ENCODE results near the gene PAIP1. TPM values are rescaled to one million over a fixed set of nuclear protein-coding genes. Genes with fewer than 3 reads are reported as not detected.
A peak's percentile ranks its signal among the peaks of the same experiment; 100 is the strongest.

Gene PAIP1
- total RNA-seq, 1 donor from 2014 or later, result 101 TPM

GRCh38 chr5:43514816-43515677, 41.8 kb downstream of the PAIP1 start, which contains the start of gene C5orf34:
Gene C5orf34 (minus strand): TSS chr5:43515148. CDS start chr5:43509339, 5,809 bp downstream.
- no peaks in the 10 kb centered on the region for H3K27me3 Mint-ChIP-seq (ENCODE audit: low read depth, unreplicated experiment)
- no peak for FAIRE-seq

GRCh38 chr5:43514471-43514815, 42.4 kb downstream of the PAIP1 start:
- peak overlapping the region; percentile 97 for H3K27ac ChIP-seq (ENCODE audit: low read depth, low read length)
- DNase-seq (ENCODE audit: low read depth) (peak; percentile 86), FAIRE-seq (no peak)
- H3K4me3 ChIP-seq (ENCODE audit: insufficient read depth, low read depth, low read length), result peak overlapping the region; percentile 89
- Mint-ChIP-seq H3K27me3 (ENCODE audit: low read depth, unreplicated experiment) (no peaks in the 10 kb centered on the region), H3K36me3 (ENCODE audit: low read depth, unreplicated experiment) (peaks cover 4% of the 10 kb centered on the region), H3K27ac (ENCODE audit: unreplicated experiment) (peak overlapping the region; percentile 99), H3K4me1 (ENCODE audit: low read depth, unreplicated experiment) (peaks cover 13% of the 10 kb centered on the region), H3K4me3 (ENCODE audit: unreplicated experiment) (peak overlapping the region; percentile 96), H3K9me3 (ENCODE audit: unreplicated experiment) (no peaks in the 10 kb centered on the region)
- no peaks in the 10 kb centered on the region for H3K9me3 ChIP-seq (ENCODE audit: insufficient read depth, low read depth, low read length)
- H2AFZ ChIP-seq (ENCODE audit: low read depth, low read length), result peak overlapping the region; percentile 81
- H3K36me3 ChIP-seq (ENCODE audit: insufficient read depth, low read length), result no peaks in the 10 kb centered on the region
- H3K79me2 ChIP-seq (ENCODE audit: insufficient read depth, low read length), result peaks cover 21% of the 10 kb centered on the region
- H3K4me1 ChIP-seq (ENCODE audit: insufficient read depth, low read length), result peaks cover 4% of the 10 kb centered on the region
- peak overlapping the region; percentile 93 for H3K4me2 ChIP-seq (ENCODE audit: low read length)
- H3K27me3 ChIP-seq (ENCODE audit: insufficient read depth, low read length), result no peaks in the 10 kb centered on the region
- no peaks in the 10 kb centered on the region for H4K20me1 ChIP-seq (ENCODE audit: insufficient read depth, low read length)
- peak overlapping the region; percentile 95 for H3K9ac ChIP-seq (ENCODE audit: low read length)
- TF ChIP-seq CTCF (IDR thresholded peaks at IDR 0.05; ENCODE audit: insufficient read depth, low read depth, low read length) (no peak), EZH2 (IDR thresholded peaks at IDR 0.05; ENCODE audit: insufficient read depth, low read length) (no peak)

More at GRCh38 chr5:43514816-43515677, 41.8 kb downstream of the PAIP1 start, which contains the start of gene C5orf34:
- H3K27me3 ChIP-seq (ENCODE audit: insufficient read depth, low read length), result no peaks in the 10 kb centered on the region
- peak within 1 kb of the TSS; percentile 81 for H2AFZ ChIP-seq (ENCODE audit: low read depth, low read length)
- peak within 1 kb of the TSS; percentile 93 for H3K4me2 ChIP-seq (ENCODE audit: low read length)
- no peaks in the 10 kb centered on the region for H3K9me3 ChIP-seq (ENCODE audit: insufficient read depth, low read depth, low read length)
- Mint-ChIP-seq H3K9me3 (ENCODE audit: unreplicated experiment) (no peaks in the 10 kb centered on the region), H3K4me1 (ENCODE audit: low read depth, unreplicated experiment) (peaks cover 13% of the 10 kb centered on the region), H3K36me3 (ENCODE audit: low read depth, unreplicated experiment) (peaks cover 4% of the 10 kb centered on the region), H3K27ac (ENCODE audit: unreplicated experiment) (peak within 1 kb of the TSS; percentile 99), H3K4me3 (ENCODE audit: unreplicated experiment) (peak within 1 kb of the TSS; percentile 96)
- peak; percentile 88 for DNase-seq (ENCODE audit: low read depth)
- H4K20me1 ChIP-seq (ENCODE audit: insufficient read depth, low read length), result no peaks in the 10 kb centered on the region
- peak within 1 kb of the TSS; percentile 97 for H3K27ac ChIP-seq (ENCODE audit: low read depth, low read length)
- peak within 1 kb of the TSS; percentile 95 for H3K9ac ChIP-seq (ENCODE audit: low read length)
- no peaks in the 10 kb centered on the region for H3K36me3 ChIP-seq (ENCODE audit: insufficient read depth, low read length)
- TF ChIP-seq CTCF (IDR thresholded peaks at IDR 0.05; ENCODE audit: insufficient read depth, low read depth, low read length) (no peak), EZH2 (IDR thresholded peaks at IDR 0.05; ENCODE audit: insufficient read depth, low read length) (no peak)
- H3K4me1 ChIP-seq (ENCODE audit: insufficient read depth, low read length), result peaks cover 4% of the 10 kb centered on the region
- H3K79me2 ChIP-seq (ENCODE audit: insufficient read depth, low read length), result peaks cover 21% of the 10 kb centered on the region
- peak within 1 kb of the TSS; percentile 89 for H3K4me3 ChIP-seq (ENCODE audit: insufficient read depth, low read depth, low read length)

All from astrocyte (in vitro differentiated cells and primary cell).